Tibial nerve (tissue), 4 donors: ENCODE measurements around the gene AASDH. TPM values are rescaled to one million over a fixed set of nuclear protein-coding genes. Genes with fewer than 3 reads are reported as not detected.

Experiments used
- DNase-seq, 2 donors: peaks; one replicate each; pipeline ENCODE4 v3.0.0-alpha.2; 2019; ENCODE audit warnings: low spot score in 2 of 2
- H3K27ac ChIP-seq, 4 donors: fragments of 200-600 bp; sonication (generic) in 3 of 4; one replicate each; pipeline ENCODE4 v1.5.1; 2017 to 2019; ENCODE audit warnings: mild to moderate bottlenecking in 1 of 4
- H3K27me3 ChIP-seq, 2 donors: fragments of 200-600 bp; sonication (generic) in 1 of 2; one replicate each; pipeline versions ENCODE4 v1.5.1 to v1.6.0; 2017 to 2019
- H3K36me3 ChIP-seq, 3 donors: fragments of 200-600 bp; sonication (generic); one replicate each; pipeline ENCODE4 v1.5.1; 2018 to 2019
- H3K4me1 ChIP-seq, 4 donors: fragments of 200-600 bp; sonication (generic) in 3 of 4; one replicate each; pipeline ENCODE4 v1.5.1; 2017 to 2019
- H3K4me3 ChIP-seq, 4 donors: fragments of 200-600 bp; sonication (generic) in 3 of 4; one replicate each; pipeline ENCODE4 v1.5.1; 2017 to 2019; ENCODE audit warnings: mild to moderate bottlenecking in 1 of 4, moderate library complexity in 1 of 4
- H3K9me3 ChIP-seq, 4 donors: fragments of 200-600 bp; sonication (generic) in 3 of 4; one replicate each; pipeline ENCODE4 v1.5.1; 2017 to 2019
- EP300 ChIP-seq, 2 donors: sonication (generic); formaldehyde crosslinking; IDR thresholded peaks; one replicate each; pipeline ENCODE4 v1.6.1; 2017; ENCODE audit warnings: antibody characterized with exemption in 2 of 2, mild to moderate bottlenecking in 1 of 2
- POLR2A ChIP-seq, 2 donors: fragments of 450-650 bp; IDR thresholded peaks; one replicate each; pipeline ENCODE4 v1.6.1; 2017; ENCODE audit warnings: antibody characterized with exemption in 2 of 2, mild to moderate bottlenecking in 2 of 2, moderate library complexity in 2 of 2
- WGBS, 2 donors: methylation state at CpG; one replicate each; pipeline ENCODE4 v1.1.5; 2018; 5-methylcytosine and 5-hydroxymethylcytosine counted together
- small RNA-seq: library from RNA; depleted of rRNA; stranded (forward); fragments of <200 nt; gene quantifications from one replicate; pipeline ENCODE3, GENCODE V24; 2016
- total RNA-seq, 4 donors: library from RNA; depleted of rRNA; stranded (reverse); fragments of >200 nt; gene quantifications; one replicate each; pipeline ENCODE4 v1.1.0, GENCODE V29; 2016
- TF ChIP-seq, protein P1 (sequence below), 5 experiments: fragments of 200-600 bp in 3 of 5; fragments of 450-650 bp in 2 of 5; sonication (generic) in 3 of 5; IDR thresholded peaks; one replicate each; pipeline ENCODE4 v1.5.1; 2016 to 2019; ENCODE audit warnings: antibody characterized with exemption in 5 of 5, mild to moderate bottlenecking in 3 of 5, moderate library complexity in 2 of 5

AASDH gene
- total RNA-seq, 4 donors from 2014 or later, result 8.4 to 15.3 (median 12.3) TPM

DNA sequence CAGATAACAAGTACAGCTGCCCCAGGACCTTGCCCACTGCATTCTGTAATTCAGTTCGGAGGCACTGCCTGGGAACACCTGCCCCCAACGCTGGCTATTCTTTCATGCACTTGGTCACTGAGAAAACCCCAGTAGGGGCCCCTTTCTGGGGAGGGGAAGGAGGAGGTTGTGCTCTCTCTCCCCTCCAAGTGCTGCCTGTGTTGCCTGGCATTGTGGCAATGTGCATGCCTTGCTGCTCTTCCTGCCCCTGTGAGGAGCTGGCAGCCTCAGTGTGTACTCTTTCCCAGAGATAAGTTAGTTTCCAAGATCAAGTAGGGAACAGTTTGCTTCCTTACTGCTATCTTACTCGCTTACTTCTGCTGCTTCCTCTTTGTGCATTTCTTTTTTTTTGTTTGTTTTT is 90.8 kb downstream of the AASDH start:
- DNase-seq, result no peak
- H3K27ac ChIP-seq, result no peak overlapping the region
- no peaks in the 10 kb centered on the region for H3K27me3 ChIP-seq
- WGBS, 2 donors, result 67 to 70% methylated on average over 3 of the region's 3 CpGs
- peaks cover 0 to 6% (median 0%) of the 10 kb centered on the region in 4 donors for H3K4me1 ChIP-seq
- no peak overlapping the region for H3K4me3 ChIP-seq
- TF ChIP-seq POLR2A (IDR thresholded peaks at IDR 0.05), result no peak
- TF ChIP-seq EP300 (IDR thresholded peaks at IDR 0.05), result no peak
- TF ChIP-seq, protein P1, sequence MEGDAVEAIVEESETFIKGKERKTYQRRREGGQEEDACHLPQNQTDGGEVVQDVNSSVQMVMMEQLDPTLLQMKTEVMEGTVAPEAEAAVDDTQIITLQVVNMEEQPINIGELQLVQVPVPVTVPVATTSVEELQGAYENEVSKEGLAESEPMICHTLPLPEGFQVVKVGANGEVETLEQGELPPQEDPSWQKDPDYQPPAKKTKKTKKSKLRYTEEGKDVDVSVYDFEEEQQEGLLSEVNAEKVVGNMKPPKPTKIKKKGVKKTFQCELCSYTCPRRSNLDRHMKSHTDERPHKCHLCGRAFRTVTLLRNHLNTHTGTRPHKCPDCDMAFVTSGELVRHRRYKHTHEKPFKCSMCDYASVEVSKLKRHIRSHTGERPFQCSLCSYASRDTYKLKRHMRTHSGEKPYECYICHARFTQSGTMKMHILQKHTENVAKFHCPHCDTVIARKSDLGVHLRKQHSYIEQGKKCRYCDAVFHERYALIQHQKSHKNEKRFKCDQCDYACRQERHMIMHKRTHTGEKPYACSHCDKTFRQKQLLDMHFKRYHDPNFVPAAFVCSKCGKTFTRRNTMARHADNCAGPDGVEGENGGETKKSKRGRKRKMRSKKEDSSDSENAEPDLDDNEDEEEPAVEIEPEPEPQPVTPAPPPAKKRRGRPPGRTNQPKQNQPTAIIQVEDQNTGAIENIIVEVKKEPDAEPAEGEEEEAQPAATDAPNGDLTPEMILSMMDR (IDR thresholded peaks at IDR 0.05), result no peak
- no peaks in the 10 kb centered on the region for H3K36me3 ChIP-seq
- peaks cover 0 to 5% (median 0%) of the 10 kb centered on the region in 4 donors for H3K9me3 ChIP-seq

DNA sequence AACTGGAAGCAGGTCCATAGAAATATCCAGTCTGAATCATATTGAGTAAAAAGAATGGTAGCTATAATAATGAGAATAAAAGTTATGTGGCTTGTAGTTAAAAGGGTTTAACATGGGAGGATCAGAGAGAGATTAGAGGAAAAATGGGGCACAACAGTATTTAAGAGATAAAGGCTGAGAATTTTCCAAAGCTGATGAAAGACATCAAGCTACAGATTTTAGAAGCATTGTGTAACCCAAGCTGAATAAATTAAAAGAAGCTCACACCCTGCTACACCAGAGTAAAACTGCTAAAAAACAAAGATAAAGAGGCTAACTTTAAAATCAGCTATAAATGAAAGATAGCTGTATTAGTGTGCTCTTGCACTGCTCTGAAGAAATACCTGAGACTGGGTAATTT is 94.2 kb downstream of the AASDH start:
- no peaks in the 10 kb centered on the region for H3K27me3 ChIP-seq
- H3K4me3 ChIP-seq, result no peak overlapping the region
- H3K4me1 ChIP-seq, result no peaks in the 10 kb centered on the region
- TF ChIP-seq, protein P1 (IDR thresholded peaks at IDR 0.05), result no peak
- no peak for TF ChIP-seq POLR2A (IDR thresholded peaks at IDR 0.05)
- H3K9me3 ChIP-seq, result peaks cover 0 to 5% (median 0%) of the 10 kb centered on the region in 4 donors
- no peaks in the 10 kb centered on the region for H3K36me3 ChIP-seq
- no peak overlapping the region for H3K27ac ChIP-seq
- no peak for DNase-seq

DNA sequence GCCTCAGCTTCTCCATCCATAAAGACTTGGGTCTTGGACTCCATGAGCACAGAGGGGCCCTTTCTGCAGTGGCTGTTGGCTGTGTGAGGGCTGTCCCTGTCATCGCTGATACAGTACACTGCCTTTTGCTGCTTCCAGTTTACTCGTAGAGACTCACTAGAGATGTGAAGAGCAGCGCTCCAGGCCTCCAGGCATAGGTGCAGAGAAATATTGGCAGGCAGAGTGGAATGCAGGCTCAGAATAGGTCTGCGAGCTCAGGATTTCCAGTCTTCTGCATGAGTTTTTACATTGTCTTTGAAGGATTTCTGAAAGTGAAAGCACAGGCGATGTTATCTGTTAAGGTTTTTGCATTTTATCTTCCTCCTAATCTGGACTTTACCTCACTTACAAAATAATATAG is 97.4 kb downstream of the AASDH start:
- 74 to 82% methylated on average over 5 of the region's 5 CpGs for WGBS, 2 donors
- TF ChIP-seq, protein P1 (IDR thresholded peaks at IDR 0.05), result no peak
- no peaks in the 10 kb centered on the region for H3K27me3 ChIP-seq
- no peak for DNase-seq
- H3K9me3 ChIP-seq, result peaks cover 0 to 5% (median 0%) of the 10 kb centered on the region in 4 donors
- no peak overlapping the region for H3K4me3 ChIP-seq
- H3K27ac ChIP-seq, result no peak overlapping the region
- H3K4me1 ChIP-seq, result no peaks in the 10 kb centered on the region
- H3K36me3 ChIP-seq, result no peaks in the 10 kb centered on the region

DNA sequence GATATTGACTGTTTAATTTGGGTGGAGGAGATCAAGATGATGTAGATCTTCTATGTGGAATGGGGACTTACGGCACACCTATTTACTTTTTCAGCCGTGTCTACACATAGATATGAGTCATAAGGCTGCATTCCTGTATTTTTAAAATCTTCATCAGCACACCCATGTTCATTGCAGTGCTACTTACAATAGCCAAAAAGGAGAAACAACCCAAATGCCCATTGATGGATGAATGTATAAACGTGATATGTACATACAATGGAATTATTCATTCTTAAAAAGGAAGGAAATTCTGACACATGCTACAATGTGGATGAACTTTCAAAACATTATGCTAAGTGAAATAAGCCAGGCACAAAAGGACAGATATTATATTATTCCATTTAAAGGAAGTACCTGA is 98.6 kb downstream of the AASDH start:
- H3K27ac ChIP-seq, result no peak overlapping the region
- TF ChIP-seq EP300 (IDR thresholded peaks at IDR 0.05), result no peak
- TF ChIP-seq POLR2A (IDR thresholded peaks at IDR 0.05), result no peak
- TF ChIP-seq, protein P1 (IDR thresholded peaks at IDR 0.05), result no peak
- no peak for DNase-seq
- H3K36me3 ChIP-seq, result no peaks in the 10 kb centered on the region
- no peak overlapping the region for H3K4me3 ChIP-seq
- H3K4me1 ChIP-seq, result no peaks in the 10 kb centered on the region
- H3K9me3 ChIP-seq, result peaks cover 0 to 5% (median 0%) of the 10 kb centered on the region in 4 donors
- 73 to 74% methylated on average over 3 of the region's 3 CpGs for WGBS, 2 donors
- H3K27me3 ChIP-seq, result no peaks in the 10 kb centered on the region

Small RNAs within 50 kb of the gene (small RNA-seq; reads per million reads assigned to genes)
- gene RNU6-197P, result not detected

Other genes starting within 250 kb of the AASDH start
- gene PPAT, start 48.1 kb upstream of the AASDH start, total RNA-seq, result 1 to 10 TPM; 2.2 to 7.8 (median 3.8) TPM
- 10 to 100 TPM; 17.8 to 41.7 (median 22.9) TPM for gene PAICS, start 48.8 kb upstream of the AASDH start, total RNA-seq
- gene SRP72, start 80.1 kb upstream of the AASDH start, total RNA-seq, result 10 to 100 TPM; 37.7 to 66.6 (median 60.0) TPM
- gene ARL9, start 118.3 kb upstream of the AASDH start, total RNA-seq, result 1 to 10 TPM in 1 of 4 donors, under 1 TPM in 2, not detected in 1; 0.60 to 1.5 (median 0.87) TPM